Mesothelial cell of epicardium (in vitro differentiated cells): ENCODE data around the gene RNF223. TPM values are rescaled to one million over a fixed set of nuclear protein-coding genes. Genes with fewer than 3 reads are reported as not detected.

Experiments used
- DNase-seq, 2 experiments: peaks; one replicate each; pipeline ENCODE4 v3.0.0; 2021; ENCODE audit warnings: low spot score in 2 of 2; ENCODE audit not compliant: unreplicated experiment in 2 of 2
- H3K27ac Mint-ChIP-seq: 2 replicates; pipeline ENCODE4 v1.8.0; 2021; ENCODE audit warnings: mixed read lengths
- H3K27me3 Mint-ChIP-seq: 2 replicates; pipeline ENCODE4 v1.8.0; 2021; ENCODE audit warnings: low read depth, mixed read lengths
- H3K36me3 Mint-ChIP-seq: 2 replicates; pipeline ENCODE4 v1.8.0; 2021; ENCODE audit warnings: mixed read lengths
- H3K4me1 Mint-ChIP-seq: 2 replicates; pipeline ENCODE4 v1.8.0; 2021; ENCODE audit warnings: mixed read lengths
- H3K4me3 Mint-ChIP-seq: 2 replicates; pipeline ENCODE4 v1.8.0; 2021; ENCODE audit warnings: mild to moderate bottlenecking, moderate library complexity, mixed read lengths
- H3K9me3 Mint-ChIP-seq: 2 replicates; pipeline ENCODE4 v1.8.0; 2021; ENCODE audit warnings: mixed read lengths
- total RNA-seq: library from RNA; stranded (reverse); gene quantifications from 3 replicates; pipeline ENCODE4 v1.2.1, GENCODE V29; 2021
- TF ChIP-seq, protein P1 (sequence below): fragments of 200-600 bp; sonication (generic); IDR thresholded peaks from one replicate; pipeline ENCODE4 v1.5.0; 2021; ENCODE audit warnings: antibody characterized with exemption; ENCODE audit not compliant: unreplicated experiment

RNF223 gene
- total RNA-seq, 1 donor from 2014 or later = 0.27 TPM

DNA sequence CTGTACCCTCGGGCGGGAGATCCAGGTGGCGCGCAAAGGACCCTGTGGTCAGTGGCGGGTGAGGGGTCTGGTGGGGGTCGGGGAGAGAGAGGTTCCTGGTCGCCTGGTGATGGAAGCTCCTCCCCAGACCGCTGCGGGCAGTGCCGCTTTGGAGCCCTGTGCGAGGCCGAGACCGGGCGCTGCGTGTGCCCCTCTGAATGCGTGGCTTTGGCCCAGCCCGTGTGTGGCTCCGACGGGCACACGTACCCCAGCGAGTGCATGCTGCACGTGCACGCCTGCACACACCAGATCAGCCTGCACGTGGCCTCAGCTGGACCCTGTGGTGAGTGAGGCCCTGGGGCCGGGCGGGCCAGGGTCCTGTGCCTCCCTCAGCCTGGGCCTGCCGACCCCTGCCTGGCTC, 30.7 kb downstream of the RNF223 start:
- Mint-ChIP-seq H3K27me3 (peaks cover 14% of the 10 kb centered on the region), H3K27ac (no peak overlapping the region), H3K4me3 (no peak overlapping the region), H3K36me3 (peaks cover 19% of the 10 kb centered on the region), H3K9me3 (no peaks in the 10 kb centered on the region), H3K4me1 (peaks cover 14% of the 10 kb centered on the region)
- TF ChIP-seq, protein P1, sequence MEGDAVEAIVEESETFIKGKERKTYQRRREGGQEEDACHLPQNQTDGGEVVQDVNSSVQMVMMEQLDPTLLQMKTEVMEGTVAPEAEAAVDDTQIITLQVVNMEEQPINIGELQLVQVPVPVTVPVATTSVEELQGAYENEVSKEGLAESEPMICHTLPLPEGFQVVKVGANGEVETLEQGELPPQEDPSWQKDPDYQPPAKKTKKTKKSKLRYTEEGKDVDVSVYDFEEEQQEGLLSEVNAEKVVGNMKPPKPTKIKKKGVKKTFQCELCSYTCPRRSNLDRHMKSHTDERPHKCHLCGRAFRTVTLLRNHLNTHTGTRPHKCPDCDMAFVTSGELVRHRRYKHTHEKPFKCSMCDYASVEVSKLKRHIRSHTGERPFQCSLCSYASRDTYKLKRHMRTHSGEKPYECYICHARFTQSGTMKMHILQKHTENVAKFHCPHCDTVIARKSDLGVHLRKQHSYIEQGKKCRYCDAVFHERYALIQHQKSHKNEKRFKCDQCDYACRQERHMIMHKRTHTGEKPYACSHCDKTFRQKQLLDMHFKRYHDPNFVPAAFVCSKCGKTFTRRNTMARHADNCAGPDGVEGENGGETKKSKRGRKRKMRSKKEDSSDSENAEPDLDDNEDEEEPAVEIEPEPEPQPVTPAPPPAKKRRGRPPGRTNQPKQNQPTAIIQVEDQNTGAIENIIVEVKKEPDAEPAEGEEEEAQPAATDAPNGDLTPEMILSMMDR = no peak
- no peak for DNase-seq

DNA sequence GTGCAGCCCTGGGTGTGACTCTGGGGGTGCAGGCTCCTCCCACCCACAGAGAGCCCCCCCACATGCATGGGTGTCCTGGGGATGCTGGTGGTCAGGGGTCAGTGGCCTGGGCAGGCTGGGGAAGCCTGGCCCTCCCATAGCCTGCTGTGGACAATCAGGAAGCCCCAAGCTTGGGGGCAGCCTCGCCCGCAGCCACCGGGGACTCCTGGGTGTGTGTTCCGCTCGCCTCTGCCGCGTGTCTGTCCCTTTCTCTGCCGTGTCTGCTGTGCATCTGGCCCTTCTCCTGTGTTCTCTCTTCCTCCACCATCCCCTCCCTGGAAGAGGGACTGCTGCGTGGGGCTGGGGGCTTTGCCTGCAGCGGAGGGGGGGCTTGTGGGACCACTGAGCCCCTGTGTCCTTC, 31.3 kb downstream of the RNF223 start:
- Mint-ChIP-seq H3K27me3 (peaks cover 17% of the 10 kb centered on the region), H3K27ac (no peak overlapping the region), H3K9me3 (no peaks in the 10 kb centered on the region), H3K4me3 (no peak overlapping the region), H3K4me1 (peaks cover 15% of the 10 kb centered on the region), H3K36me3 (peaks cover 21% of the 10 kb centered on the region)
- TF ChIP-seq, protein P1 = no peak
- DNase-seq = no peak

DNA sequence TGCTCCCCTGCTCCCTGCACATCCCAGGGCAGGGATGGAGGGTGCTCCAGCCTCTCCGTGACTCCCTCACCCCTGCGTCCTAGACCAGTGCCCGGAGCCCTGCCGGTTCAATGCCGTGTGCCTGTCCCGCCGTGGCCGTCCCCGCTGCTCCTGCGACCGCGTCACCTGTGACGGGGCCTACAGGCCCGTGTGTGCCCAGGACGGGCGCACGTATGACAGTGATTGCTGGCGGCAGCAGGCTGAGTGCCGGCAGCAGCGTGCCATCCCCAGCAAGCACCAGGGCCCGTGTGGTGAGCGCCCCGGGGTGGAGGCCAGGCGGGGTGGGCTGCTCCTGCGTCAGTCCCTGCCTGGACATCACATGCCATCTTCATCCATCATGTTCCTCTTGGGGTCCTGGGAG, 32.2 kb downstream of the RNF223 start:
- Mint-ChIP-seq H3K9me3 (no peaks in the 10 kb centered on the region), H3K4me3 (no peak overlapping the region), H3K27me3 (peaks cover 19% of the 10 kb centered on the region), H3K36me3 (peaks cover 15% of the 10 kb centered on the region), H3K27ac (no peak overlapping the region), H3K4me1 (peaks cover 15% of the 10 kb centered on the region)
- TF ChIP-seq, protein P1 = no peak
- no peak for DNase-seq

DNA sequence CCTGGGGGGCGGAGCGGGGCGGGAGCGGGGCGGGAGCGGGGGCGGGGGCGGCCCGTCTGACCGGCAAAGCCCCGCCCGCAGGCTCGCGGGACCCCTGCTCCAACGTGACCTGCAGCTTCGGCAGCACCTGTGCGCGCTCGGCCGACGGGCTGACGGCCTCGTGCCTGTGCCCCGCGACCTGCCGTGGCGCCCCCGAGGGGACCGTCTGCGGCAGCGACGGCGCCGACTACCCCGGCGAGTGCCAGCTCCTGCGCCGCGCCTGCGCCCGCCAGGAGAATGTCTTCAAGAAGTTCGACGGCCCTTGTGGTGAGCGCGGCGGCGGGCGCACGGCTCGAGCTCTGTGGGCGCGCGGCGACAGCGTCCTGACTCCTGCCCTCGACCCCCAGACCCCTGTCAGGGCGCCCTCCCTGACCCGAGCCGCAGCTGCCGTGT, 33.0 kb downstream of the RNF223 start:
- H3K4me1 Mint-ChIP-seq = peaks cover 15% of the 10 kb centered on the region
- peaks cover 16% of the 10 kb centered on the region for H3K36me3 Mint-ChIP-seq
- TF ChIP-seq, protein P1 = no peak
- DNase-seq = no peak
- H3K27ac Mint-ChIP-seq = no peak overlapping the region
- peaks cover 22% of the 10 kb centered on the region for H3K27me3 Mint-ChIP-seq
- no peak overlapping the region for H3K4me3 Mint-ChIP-seq
- no peaks in the 10 kb centered on the region for H3K9me3 Mint-ChIP-seq

DNA sequence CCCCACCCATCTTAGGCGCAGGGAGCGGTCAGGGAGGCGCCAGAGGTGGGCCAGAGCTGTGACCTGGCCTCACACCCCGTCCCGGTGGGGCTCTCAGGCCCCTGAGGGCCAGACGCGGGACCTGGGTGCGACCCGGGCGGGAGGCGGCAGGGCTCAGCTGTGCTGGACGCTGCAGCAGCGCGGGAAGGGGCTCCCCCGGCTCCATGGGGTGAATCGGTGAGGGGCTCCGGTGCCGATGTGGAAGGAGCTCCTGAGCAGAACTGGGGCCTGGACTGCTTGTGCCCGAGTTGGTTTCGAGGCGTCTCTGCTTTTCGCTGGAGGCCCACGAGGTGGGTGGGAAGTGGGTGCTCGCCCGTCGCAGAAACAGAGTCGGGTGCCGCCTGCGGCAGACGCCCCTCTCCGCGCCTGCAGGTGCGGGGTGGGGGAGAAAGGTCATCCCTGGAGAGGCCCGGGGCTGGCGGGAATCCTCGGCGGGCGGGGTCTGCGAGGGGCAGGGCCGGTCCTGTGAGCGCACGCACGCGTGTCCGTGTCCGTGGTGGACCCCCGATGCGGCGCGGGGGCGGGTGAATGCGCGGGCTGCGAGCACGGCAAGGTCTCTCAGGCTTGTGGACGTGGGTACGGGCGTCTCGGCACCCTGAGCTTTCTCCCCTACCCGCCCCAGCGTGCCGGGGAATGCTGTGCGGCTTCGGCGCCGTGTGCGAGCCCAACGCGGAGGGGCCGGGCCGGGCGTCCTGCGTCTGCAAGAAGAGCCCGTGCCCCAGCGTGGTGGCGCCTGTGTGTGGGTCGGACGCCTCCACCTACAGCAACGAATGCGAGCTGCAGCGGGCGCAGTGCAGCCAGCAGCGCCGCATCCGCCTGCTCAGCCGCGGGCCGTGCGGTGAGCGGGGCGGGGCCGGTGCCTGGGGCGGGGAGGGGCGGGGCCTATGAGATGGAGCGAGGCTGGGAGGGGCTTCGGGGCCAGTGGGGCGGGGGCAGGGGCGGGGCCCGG, 33.8 kb downstream of the RNF223 start:
- Mint-ChIP-seq H3K4me3 (peak overlapping the region; percentile 49), H3K36me3 (peaks cover 20% of the 10 kb centered on the region), H3K27me3 (peaks cover 23% of the 10 kb centered on the region), H3K9me3 (no peaks in the 10 kb centered on the region), H3K4me1 (peaks cover 15% of the 10 kb centered on the region), H3K27ac (no peak overlapping the region)
- TF ChIP-seq, protein P1 = no peak
- DNase-seq = peak; percentile 72 to 76
